Natural killer cell treated with Interleukin-12 subunit alpha and Interleukin-12 subunit beta and Interleukin-15 and Interleukin-18, amount 100 ng/mL, for 72 hours (primary cell): ENCODE measurements around the gene NOX4. TPM values are rescaled to one million over a fixed set of nuclear protein-coding genes. Genes with fewer than 3 reads are reported as not detected.

Source experiments
- ATAC-seq, 2 donors: fragments of 150-1000 bp; cut with Tn5 transposase in 1 of 2; sonication (Bioruptor Pico), chemical (Tn5 transposase) in 1 of 2; 2 replicates each; pipeline ENCODE4 v1.10.0; 2021
- DNase-seq: peaks from one replicate; pipeline ENCODE4 v3.0.0; 2022; ENCODE audit warnings: low spot score
- H3K27ac Mint-ChIP-seq, 2 donors: 1 replicate in 1 of 2; 2 replicates in 1 of 2; pipeline ENCODE4 v1.8.0; 2022; ENCODE audit warnings: mixed read lengths in 2 of 2, mild to moderate bottlenecking in 1 of 2, moderate library complexity in 1 of 2
- H3K27me3 Mint-ChIP-seq, 2 donors: 1 replicate in 1 of 2; 2 replicates in 1 of 2; pipeline ENCODE4 v1.8.0; 2022; ENCODE audit warnings: mixed read lengths in 2 of 2
- H3K36me3 Mint-ChIP-seq: one replicate; pipeline ENCODE4 v1.8.0; 2022; ENCODE audit warnings: mixed read lengths
- H3K4me1 Mint-ChIP-seq, 2 donors: 1 replicate in 1 of 2; 2 replicates in 1 of 2; pipeline ENCODE4 v1.8.0; 2022; ENCODE audit warnings: low read depth in 2 of 2, mixed read lengths in 2 of 2, mild to moderate bottlenecking in 1 of 2
- H3K4me3 Mint-ChIP-seq: one replicate; pipeline ENCODE4 v1.8.0; 2022; ENCODE audit warnings: mixed read lengths
- H3K9me3 Mint-ChIP-seq: 2 replicates; pipeline ENCODE4 v1.8.0; 2022; ENCODE audit warnings: mixed read lengths
- total RNA-seq, 2 donors: library from RNA; stranded (reverse); gene quantifications; one replicate each; pipeline ENCODE4 v1.2.3, GENCODE V29; 2022

NOX4 gene
- total RNA-seq, 2 donors from 2014 or later, result not detected

DNA sequence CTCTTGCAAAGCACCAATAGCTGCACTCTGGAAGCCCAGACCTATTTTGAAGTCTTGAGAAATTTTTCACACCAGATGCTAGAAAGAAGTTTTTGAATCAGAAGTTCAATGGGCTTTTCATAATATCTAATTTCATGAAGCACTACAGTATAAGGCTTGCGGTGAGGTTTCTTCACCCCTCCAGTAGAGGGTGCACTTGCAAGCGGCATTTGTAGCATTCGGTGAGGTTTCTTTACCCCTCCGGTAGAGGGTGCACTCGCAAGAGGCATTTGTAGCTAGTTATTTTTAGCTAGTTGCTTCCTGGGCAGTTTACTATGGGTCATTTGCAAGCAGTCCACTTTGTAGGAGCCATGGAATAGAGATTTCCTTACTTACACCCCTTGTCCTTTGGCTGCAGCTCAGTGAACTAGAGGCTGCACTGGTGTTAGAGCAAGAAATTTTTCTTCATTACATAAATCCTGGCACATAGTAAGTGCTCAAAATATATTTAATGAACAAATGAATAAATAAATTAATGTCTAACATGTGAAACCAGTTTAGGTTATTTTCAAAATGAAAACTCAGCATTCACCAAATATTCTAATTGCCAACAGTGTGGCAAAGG, 7.8 kb upstream of the NOX4 start:
- Mint-ChIP-seq H3K4me3 (no peak overlapping the region), H3K9me3 (peaks cover 6% of the 10 kb centered on the region), H3K4me1 (no peaks in the 10 kb centered on the region), H3K36me3 (no peaks in the 10 kb centered on the region), H3K27ac (no peak overlapping the region), H3K27me3 (no peaks in the 10 kb centered on the region)
- ATAC-seq, result no peak
- DNase-seq, result no peak

DNA sequence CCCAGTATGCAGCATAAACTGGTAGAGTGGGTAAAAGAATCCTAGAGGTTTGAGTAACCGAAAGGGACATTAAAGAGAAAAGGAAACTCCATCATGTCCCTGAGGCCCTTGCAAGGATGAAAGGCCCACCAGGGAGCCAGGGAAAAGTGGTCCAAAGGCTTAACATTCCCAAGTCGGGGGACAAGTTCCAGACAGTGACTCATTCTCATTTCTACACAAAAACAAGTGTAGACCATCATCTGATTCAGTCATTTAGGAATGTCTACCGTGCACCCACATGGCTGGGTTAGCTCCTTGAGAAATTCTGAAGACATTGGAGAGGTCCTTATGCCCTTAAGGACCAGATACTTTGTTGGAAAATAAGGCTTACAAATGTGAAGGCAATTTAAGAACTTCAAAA, 4.8 kb upstream of the NOX4 start:
- no peak overlapping the region for H3K27ac Mint-ChIP-seq
- H3K9me3 Mint-ChIP-seq, result peaks cover 3% of the 10 kb centered on the region

GRCh38 chr11:89493431-89493830, 2.3 kb upstream of the NOX4 start:
- Mint-ChIP-seq H3K4me1 (no peaks in the 10 kb centered on the region), H3K4me3 (no peak overlapping the region), H3K27ac (no peak overlapping the region), H3K27me3 (peaks cover 0 to 3% of the 10 kb centered on the region in 2 donors), H3K9me3 (peaks cover 3% of the 10 kb centered on the region), H3K36me3 (no peaks in the 10 kb centered on the region)
- DNase-seq, result no peak
- no peak for ATAC-seq

More for the DNA sequence above, 4.8 kb upstream of the NOX4 start:
- no peaks in the 10 kb centered on the region for H3K4me1 Mint-ChIP-seq
- H3K4me3 Mint-ChIP-seq, result no peak overlapping the region
- no peaks in the 10 kb centered on the region for H3K36me3 Mint-ChIP-seq
- no peak for ATAC-seq
- H3K27me3 Mint-ChIP-seq, result no peaks in the 10 kb centered on the region
- no peak for DNase-seq

DNA sequence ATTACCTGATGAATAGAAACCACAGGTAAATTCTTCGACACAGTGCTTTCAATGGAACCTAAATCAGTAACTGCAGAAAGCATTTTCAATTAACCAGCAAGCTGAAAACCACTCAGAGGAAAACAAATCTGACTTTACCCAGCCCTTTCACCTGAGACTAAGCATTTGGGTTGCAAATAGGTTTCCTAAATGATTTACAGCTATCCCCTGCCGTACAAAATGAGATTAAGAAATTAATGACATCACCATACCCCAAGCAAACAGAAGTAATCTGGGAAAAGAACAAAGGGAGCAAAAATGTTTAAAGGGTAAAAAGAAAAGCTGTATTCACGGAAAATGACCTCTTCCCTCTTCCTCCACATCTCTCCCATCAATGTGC, 584 bp downstream of the NOX4 start:
- H3K4me3 Mint-ChIP-seq, result no peak overlapping the region
- DNase-seq, result no peak
- no peaks in the 10 kb centered on the region for H3K36me3 Mint-ChIP-seq
- H3K27me3 Mint-ChIP-seq, result peaks cover 0 to 3% of the 10 kb centered on the region in 2 donors
- no peak for ATAC-seq
- no peaks in the 10 kb centered on the region for H3K4me1 Mint-ChIP-seq
- H3K9me3 Mint-ChIP-seq, result peaks cover 6% of the 10 kb centered on the region
- no peak overlapping the region for H3K27ac Mint-ChIP-seq

DNA sequence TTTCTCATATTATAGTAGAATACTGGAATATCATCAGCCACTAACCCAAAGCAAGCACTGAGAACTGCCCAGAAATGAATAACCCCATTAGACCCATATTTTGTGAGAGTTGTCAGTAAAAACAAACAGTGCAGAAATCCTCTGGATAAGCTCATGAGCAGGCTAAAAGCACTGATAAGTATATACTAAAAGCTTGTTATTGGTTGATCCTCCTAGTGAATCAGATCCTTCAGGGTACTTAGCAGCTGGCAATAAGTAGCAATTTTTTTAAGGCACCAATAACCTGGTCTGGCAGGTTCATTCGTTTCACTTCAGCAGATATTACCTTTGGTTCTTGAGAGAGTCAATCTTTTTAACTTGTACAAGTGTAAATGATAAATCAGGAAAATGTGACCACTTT, 1.2 kb downstream of the NOX4 start:
- H3K4me3 Mint-ChIP-seq, result no peak overlapping the region
- H3K36me3 Mint-ChIP-seq, result no peaks in the 10 kb centered on the region
- ATAC-seq (no peak), DNase-seq (no peak)
- H3K27ac Mint-ChIP-seq, result no peak overlapping the region
- H3K4me1 Mint-ChIP-seq, result no peaks in the 10 kb centered on the region
- H3K9me3 Mint-ChIP-seq, result peaks cover 3% of the 10 kb centered on the region
- peaks cover 0 to 3% of the 10 kb centered on the region in 2 donors for H3K27me3 Mint-ChIP-seq

DNA sequence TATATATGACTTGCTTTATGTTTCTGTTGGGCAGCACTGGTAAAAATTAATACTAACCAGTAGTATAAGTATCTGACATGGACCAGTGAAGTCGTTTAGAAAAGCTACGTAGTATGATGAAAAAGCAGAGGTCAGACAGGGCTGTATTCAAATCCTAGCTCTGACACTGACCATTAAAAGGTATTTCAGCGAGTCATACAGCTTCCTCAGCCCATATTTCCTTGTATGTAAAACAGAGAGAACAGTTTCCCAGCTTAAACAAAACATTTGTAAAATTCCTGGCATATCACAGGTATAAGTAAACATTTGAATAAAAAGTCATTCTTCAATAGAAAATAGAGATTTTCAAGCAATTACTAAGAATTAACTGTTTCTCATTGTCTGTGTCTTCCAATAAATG, 4.2 kb downstream of the NOX4 start:
- H3K27ac Mint-ChIP-seq, result no peak overlapping the region
- no peak for DNase-seq
- peaks cover 0 to 3% of the 10 kb centered on the region in 2 donors for H3K27me3 Mint-ChIP-seq
- H3K4me1 Mint-ChIP-seq, result no peaks in the 10 kb centered on the region
- peaks cover 9% of the 10 kb centered on the region for H3K9me3 Mint-ChIP-seq
- no peaks in the 10 kb centered on the region for H3K36me3 Mint-ChIP-seq
- no peak for ATAC-seq
- no peak overlapping the region for H3K4me3 Mint-ChIP-seq

DNA sequence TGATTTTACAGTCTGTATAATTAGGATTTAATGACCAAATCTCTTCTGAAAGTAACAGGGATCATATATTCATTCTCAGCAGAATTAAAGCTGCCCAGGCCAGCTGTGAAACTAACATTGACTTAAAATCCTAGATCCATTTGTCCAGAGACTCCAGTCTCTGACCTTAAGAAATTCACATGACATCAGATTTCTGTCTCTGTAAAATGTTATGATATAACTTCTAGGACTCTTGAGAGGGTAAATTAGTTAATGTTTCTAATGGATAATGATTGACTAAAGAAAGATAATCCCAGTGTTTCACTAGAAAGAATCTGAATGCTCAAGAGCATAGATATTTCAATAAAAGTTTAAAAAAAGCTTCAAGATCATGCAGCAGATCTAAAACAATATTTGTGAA, 6.3 kb downstream of the NOX4 start:
- H3K4me1 Mint-ChIP-seq, result no peaks in the 10 kb centered on the region
- peaks cover 9% of the 10 kb centered on the region for H3K9me3 Mint-ChIP-seq
- ATAC-seq, result no peak
- H3K27ac Mint-ChIP-seq, result no peak overlapping the region
- DNase-seq, result no peak
- no peaks in the 10 kb centered on the region for H3K27me3 Mint-ChIP-seq
- no peak overlapping the region for H3K4me3 Mint-ChIP-seq
- no peaks in the 10 kb centered on the region for H3K36me3 Mint-ChIP-seq

- no peak overlapping the region for H3K27ac Mint-ChIP-seq
- no peak for DNase-seq
- H3K4me1 Mint-ChIP-seq, result no peaks in the 10 kb centered on the region
- ATAC-seq, result no peak
- no peaks in the 10 kb centered on the region for H3K36me3 Mint-ChIP-seq
- no peak overlapping the region for H3K4me3 Mint-ChIP-seq
- no peaks in the 10 kb centered on the region for H3K27me3 Mint-ChIP-seq
- H3K9me3 Mint-ChIP-seq, result peaks cover 3% of the 10 kb centered on the region
Measured at GRCh38 chr11:89477175-89477574, 14.0 kb downstream of the NOX4 start.

GRCh38 chr11:89463266-89463780, 27.9 kb downstream of the NOX4 start:
- DNase-seq (no peak), ATAC-seq (no peak)
- H3K27me3 Mint-ChIP-seq, result no peaks in the 10 kb centered on the region
- H3K9me3 Mint-ChIP-seq, result peaks cover 11% of the 10 kb centered on the region
- H3K27ac Mint-ChIP-seq, result no peak overlapping the region
- no peaks in the 10 kb centered on the region for H3K4me1 Mint-ChIP-seq
- no peak overlapping the region for H3K4me3 Mint-ChIP-seq
- H3K36me3 Mint-ChIP-seq, result no peaks in the 10 kb centered on the region

DNA sequence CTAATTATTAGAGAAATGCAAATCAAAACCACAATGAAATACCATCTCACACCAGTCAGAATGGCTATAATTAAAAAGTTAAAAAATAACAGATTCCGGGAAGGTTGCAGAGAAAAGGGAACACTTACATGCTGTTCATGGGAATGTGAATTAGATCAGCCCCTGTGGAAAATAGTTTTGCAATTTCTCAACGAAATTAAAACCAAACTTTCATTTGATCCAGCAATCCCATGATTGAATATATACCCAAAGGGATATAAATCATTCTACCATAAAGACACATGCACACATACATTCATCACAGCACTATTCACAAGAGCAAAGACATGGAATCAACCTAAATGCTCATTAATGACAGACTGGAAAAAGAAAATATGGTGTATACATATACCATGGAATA, 32.5 kb downstream of the NOX4 start:
- Mint-ChIP-seq H3K9me3 (peaks cover 15% of the 10 kb centered on the region), H3K4me1 (no peaks in the 10 kb centered on the region), H3K4me3 (no peak overlapping the region), H3K27ac (no peak overlapping the region), H3K27me3 (no peaks in the 10 kb centered on the region), H3K36me3 (no peaks in the 10 kb centered on the region)
- DNase-seq (no peak), ATAC-seq (no peak)

GRCh38 chr11:89457190-89457589, 34.0 kb downstream of the NOX4 start:
- Mint-ChIP-seq H3K4me1 (no peaks in the 10 kb centered on the region), H3K4me3 (no peak overlapping the region), H3K27me3 (no peaks in the 10 kb centered on the region), H3K9me3 (peaks cover 16% of the 10 kb centered on the region), H3K36me3 (peaks cover 4% of the 10 kb centered on the region), H3K27ac (no peak overlapping the region)
- DNase-seq (no peak), ATAC-seq (no peak)

- Mint-ChIP-seq H3K36me3 (peaks cover 4% of the 10 kb centered on the region), H3K4me1 (no peaks in the 10 kb centered on the region), H3K27me3 (no peaks in the 10 kb centered on the region), H3K9me3 (peaks cover 20% of the 10 kb centered on the region), H3K27ac (no peak overlapping the region), H3K4me3 (no peak overlapping the region)
- DNase-seq, result no peak
- no peak for ATAC-seq
Measured at GRCh38 chr11:89456681-89457080, 34.5 kb downstream of the NOX4 start.

DNA sequence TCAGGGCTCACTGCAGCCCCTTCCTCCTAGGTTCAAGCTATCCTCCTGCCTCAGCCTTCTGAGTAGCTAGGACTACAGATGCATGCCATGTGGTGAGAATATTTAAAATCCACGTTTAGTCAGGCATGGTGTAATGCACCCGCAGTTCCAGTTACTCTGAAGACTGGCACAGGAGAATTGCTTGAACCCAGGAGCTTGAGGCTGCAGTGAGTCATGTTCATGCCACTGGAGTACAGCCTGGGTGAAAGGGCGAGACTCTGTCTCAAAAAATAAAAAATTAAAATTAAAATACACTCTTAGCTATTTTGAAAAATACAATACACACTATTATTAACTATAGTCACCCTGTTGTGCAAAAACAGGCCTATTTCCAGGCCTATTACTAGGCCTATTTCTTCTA, 38.4 kb downstream of the NOX4 start:
- DNase-seq (no peak), ATAC-seq (no peak)
- Mint-ChIP-seq H3K27ac (no peak overlapping the region), H3K4me3 (no peak overlapping the region), H3K4me1 (no peaks in the 10 kb centered on the region), H3K9me3 (peaks cover 9% of the 10 kb centered on the region), H3K27me3 (no peaks in the 10 kb centered on the region), H3K36me3 (peaks cover 4% of the 10 kb centered on the region)

DNA sequence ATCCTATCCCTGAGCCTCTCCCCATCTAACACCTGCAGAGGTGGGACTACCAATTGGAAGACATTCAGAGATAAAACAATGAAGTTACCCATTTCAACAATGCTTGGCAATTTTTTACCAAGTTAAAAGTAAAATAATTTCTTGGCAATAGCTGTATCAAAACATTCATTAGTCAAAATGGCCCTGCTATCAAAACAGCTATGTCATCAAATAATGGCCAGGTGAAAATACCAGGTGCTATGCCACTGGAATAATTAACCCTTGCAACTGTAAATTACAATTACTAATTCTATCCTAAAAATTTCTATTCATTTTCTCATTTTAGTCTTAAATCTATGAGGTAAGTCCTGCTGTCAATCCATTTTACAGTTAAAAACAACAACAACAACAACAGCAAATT, 43.3 kb downstream of the NOX4 start:
- Mint-ChIP-seq H3K36me3 (no peaks in the 10 kb centered on the region), H3K4me3 (no peak overlapping the region), H3K9me3 (peaks cover 16% of the 10 kb centered on the region), H3K27ac (no peak overlapping the region), H3K4me1 (no peaks in the 10 kb centered on the region), H3K27me3 (no peaks in the 10 kb centered on the region)
- DNase-seq (no peak), ATAC-seq (no peak)
